GM12878 (cell line): ENCODE results near the gene CCDC187. TPM values are rescaled to one million over a fixed set of nuclear protein-coding genes. Genes with fewer than 3 reads are reported as not detected.

ENCODE experiments used
- ATAC-seq: fragments of 200-7000 bp; cut with Tn5 transposase; 3 replicates; pipeline ENCODE4 v1.9.1; 2020; ENCODE audit warnings: mild to moderate bottlenecking, moderate library complexity
- BruUV-seq: library from RNA; stranded (reverse); fragments of 400-500 nt; replicated peaks from 2 replicates; lab custom pipeline; 2021; lab: Mats Ljungman, UMichigan
- CTCF ChIA-PET: fragments of 300-600 bp; sonication (Branson Sonifier 250); formaldehyde crosslinking; extraction: SDS; loops from one replicate; lab custom pipeline; 2021; ENCODE audit warnings: inconsistent platforms; lab: Yijun Ruan, JAX
- POLR2A ChIA-PET: fragments of 350-600 bp; formaldehyde crosslinking; extraction: SDS; loops from one replicate; lab custom pipeline; 2021; ENCODE audit warnings: inconsistent platforms; lab: Charles Lee
- RAD21 ChIA-PET: fragments of 300-600 bp; sonication (Branson Sonifier 250); formaldehyde crosslinking; loops from one replicate; lab custom pipeline; 2023; ENCODE audit warnings: antibody characterized with exemption; ENCODE audit not compliant: unreplicated experiment; lab: Charles Lee
- SMC1A ChIA-PET: fragments of 300-600 bp; sonication (Branson Sonifier 250); formaldehyde crosslinking; loops from one replicate; lab custom pipeline; 2023; ENCODE audit not compliant: unreplicated experiment, uncharacterized antibody; lab: Charles Lee
- DNase-seq: peaks from one replicate; pipeline ENCODE4 v3.0.0-alpha.2; 2011; ENCODE audit warnings: low read depth, low spot score
- FAIRE-seq: peaks from 3 replicates; lab custom pipeline; 2011; peaks lifted over from hg19 to GRCh38; lab: Jason Lieb, UNC
- H2AFZ ChIP-seq: 2 replicates; pipeline ENCODE4 v1.6.0; 2011; ENCODE audit warnings: low read depth, low read length, control low read depth; ENCODE audit not compliant: control insufficient read depth
- H3K27ac ChIP-seq: 2 replicates; pipeline ENCODE4 v1.5.1; 2011; ENCODE audit warnings: control low read depth; ENCODE audit not compliant: control insufficient read depth, insufficient read depth
- H3K27me3 ChIP-seq, 2 experiments: replicated peaks in 1 of 2; 2 replicates each; pipeline versions ENCODE4 v1.6.0 to v1.6.1; 2011; ENCODE audit warnings: low read length in 1 of 2; ENCODE audit not compliant: control insufficient read depth in 2 of 2, insufficient read depth in 2 of 2
- H3K36me3 ChIP-seq, 2 experiments: 2 replicates each; pipeline ENCODE4 v1.5.1; 2011; ENCODE audit warnings: low read length in 1 of 2; ENCODE audit not compliant: control insufficient read depth in 2 of 2, insufficient read depth in 2 of 2
- H3K4me1 ChIP-seq: 2 replicates; pipeline ENCODE4 v1.6.1; 2011; ENCODE audit warnings: mild to moderate bottlenecking, low read length, moderate library complexity, mixed read lengths; ENCODE audit not compliant: control insufficient read depth, insufficient read depth
- H3K4me2 ChIP-seq: 2 replicates; pipeline ENCODE4 v1.6.0; 2011; ENCODE audit warnings: control low read depth; ENCODE audit not compliant: control insufficient read depth, insufficient read depth
- H3K4me3 ChIP-seq: fragments of 200-600 bp; sonication (generic); 2 replicates; pipeline ENCODE4 v1.5.1; 2016
- H3K79me2 ChIP-seq: 2 replicates; pipeline ENCODE4 v1.6.0; 2011; ENCODE audit warnings: low read length; ENCODE audit not compliant: control insufficient read depth, insufficient read depth
- H3K9ac ChIP-seq: 2 replicates; pipeline ENCODE4 v1.8.0; 2011; ENCODE audit warnings: low read length, control low read depth, mixed read lengths; ENCODE audit not compliant: control insufficient read depth, insufficient read depth
- H3K9me3 ChIP-seq: replicated peaks from 3 replicates; pipeline ENCODE4 v1.5.1; 2011; ENCODE audit warnings: mild to moderate bottlenecking, low read length; ENCODE audit not compliant: control insufficient read depth, insufficient read depth
- H4K20me1 ChIP-seq: 2 replicates; pipeline ENCODE4 v1.6.0; 2011; ENCODE audit not compliant: control insufficient read depth, insufficient read depth
- CBFB ChIP-seq: IDR thresholded peaks from 2 replicates; pipeline ENCODE4 v1.6.1; 2016; ENCODE audit warnings: antibody characterized with exemption, low read depth
- CEBPB ChIP-seq, 2 experiments: fragments of 150-350 bp in 1 of 2; IDR thresholded peaks; 2 replicates each; pipeline ENCODE4 v1.6.1; 2012 to 2014; ENCODE audit warnings: low read depth in 2 of 2, low read length in 2 of 2, borderline replicate concordance in 1 of 2, inconsistent platforms in 1 of 2
- E4F1 ChIP-seq: fragments of 450-650 bp; IDR thresholded peaks from 2 replicates; pipeline ENCODE4 v1.6.1; 2018; ENCODE audit warnings: borderline replicate concordance, mild to moderate bottlenecking; ENCODE audit not compliant: partially characterized antibody
- GABPA ChIP-seq: IDR thresholded peaks from 2 replicates; pipeline ENCODE4 v1.6.1; 2014; ENCODE audit warnings: antibody characterized with exemption, low read depth, mild to moderate bottlenecking, inconsistent platforms
- MTA2 ChIP-seq: fragments of 450-650 bp; IDR thresholded peaks from 2 replicates; pipeline ENCODE4 v1.6.1; 2016; ENCODE audit warnings: low read depth, mild to moderate bottlenecking, moderate library complexity
- POU2F2 ChIP-seq: IDR thresholded peaks from 3 replicates; pipeline ENCODE4 v1.6.1; 2011; ENCODE audit warnings: low read depth, mild to moderate bottlenecking, low read length, borderline replicate concordance
- SRF ChIP-seq, 2 experiments: IDR thresholded peaks; 2 replicates each; pipeline ENCODE4 v1.6.1; 2011; ENCODE audit warnings: low read depth in 2 of 2, low read length in 2 of 2, mild to moderate bottlenecking in 1 of 2, moderate library complexity in 1 of 2
- ZBED1 ChIP-seq: IDR thresholded peaks from 2 replicates; pipeline ENCODE4 v1.6.1; 2016; ENCODE audit warnings: borderline replicate concordance
- whole genome bisulfite sequencing: methylation state at CpG from one replicate; pipeline ENCODE4 v1.1.6; 2016; ENCODE audit warnings: low lambda C conversion rate; ENCODE audit not compliant: insufficient replicate concordance, insufficient coverage; ENCODE audit errors: missing lambda C conversion rate; 5-methylcytosine and 5-hydroxymethylcytosine counted together
- in situ Hi-C: fragments of 300-500 bp; cut with MboI; formaldehyde crosslinking; loops from 9 replicates; pipeline ENCODE4 v1.14.3; 2018; ENCODE audit warnings: mixed read lengths
- intact Hi-C: fragments of 100-400 bp; cut with micrococcal nuclease; formaldehyde crosslinking; loops from one replicate; pipeline ENCODE4 v1.14.2; 2022; ENCODE audit not compliant: unreplicated experiment
- polyA plus RNA-seq, 11 experiments: library from polyadenylated mRNA; depleted of rRNA in 4 of 11; unstranded in 6 of 11; stranded (reverse) in 5 of 11; fragments of >200 nt; fragmentation: Nextera tagmentation in 4 of 11; fragmentation: Illumina TruSeq in 1 of 11; extraction: Ambion mirVana in 4 of 11; extraction: Trizol in 1 of 11; gene quantifications; 1 replicate in 1 of 11; 2 replicates in 10 of 11; pipeline versions ENCODE4 v1.2.1 to v1.2.3, GENCODE V29; 2011 to 2016; ENCODE audit warnings: inconsistent platforms in 2 of 11, missing spikeins in 2 of 11, low read depth in 1 of 11
- total RNA-seq, 4 experiments: library from RNA; depleted of rRNA in 3 of 4; stranded (reverse); fragments of >200 nt in 3 of 4; fragmentation: Illumina TruSeq in 1 of 4; extraction: Trizol in 1 of 4; gene quantifications; 2 replicates each; pipeline versions ENCODE4 v1.2.1 to v1.2.3, GENCODE V29; 2013 to 2021
- TF ChIP-seq, protein P1 (sequence below): fragments of 450-650 bp; conservative IDR thresholded peaks from 2 replicates; pipeline ENCODE4 v1.6.1; 2017; ENCODE audit warnings: mild to moderate bottlenecking, moderate library complexity
- TF ChIP-seq, protein P2 (sequence below): fragments of 450-650 bp; IDR thresholded peaks from 2 replicates; pipeline ENCODE4 v1.6.1; 2017; ENCODE audit warnings: low read depth, mild to moderate bottlenecking, moderate library complexity

CCDC187 gene
- total and polyA plus RNA-seq, 10 of the 15 experiments (the other 5 are each of a cell fraction or from before 2014, with no cell fraction given): 0.04 to 0.23 (median 0.04) TPM; not detected in 7

GRCh38 chr9:136255166-136255538 lies 48.7 kb downstream of the CCDC187 start (continued):
- TF ChIP-seq, protein P1, sequence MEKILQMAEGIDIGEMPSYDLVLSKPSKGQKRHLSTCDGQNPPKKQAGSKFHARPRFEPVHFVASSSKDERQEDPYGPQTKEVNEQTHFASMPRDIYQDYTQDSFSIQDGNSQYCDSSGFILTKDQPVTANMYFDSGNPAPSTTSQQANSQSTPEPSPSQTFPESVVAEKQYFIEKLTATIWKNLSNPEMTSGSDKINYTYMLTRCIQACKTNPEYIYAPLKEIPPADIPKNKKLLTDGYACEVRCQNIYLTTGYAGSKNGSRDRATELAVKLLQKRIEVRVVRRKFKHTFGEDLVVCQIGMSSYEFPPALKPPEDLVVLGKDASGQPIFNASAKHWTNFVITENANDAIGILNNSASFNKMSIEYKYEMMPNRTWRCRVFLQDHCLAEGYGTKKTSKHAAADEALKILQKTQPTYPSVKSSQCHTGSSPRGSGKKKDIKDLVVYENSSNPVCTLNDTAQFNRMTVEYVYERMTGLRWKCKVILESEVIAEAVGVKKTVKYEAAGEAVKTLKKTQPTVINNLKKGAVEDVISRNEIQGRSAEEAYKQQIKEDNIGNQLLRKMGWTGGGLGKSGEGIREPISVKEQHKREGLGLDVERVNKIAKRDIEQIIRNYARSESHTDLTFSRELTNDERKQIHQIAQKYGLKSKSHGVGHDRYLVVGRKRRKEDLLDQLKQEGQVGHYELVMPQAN: no peak
- TF ChIP-seq POU2F2 (no peak), E4F1 (no peak)

DNA sequence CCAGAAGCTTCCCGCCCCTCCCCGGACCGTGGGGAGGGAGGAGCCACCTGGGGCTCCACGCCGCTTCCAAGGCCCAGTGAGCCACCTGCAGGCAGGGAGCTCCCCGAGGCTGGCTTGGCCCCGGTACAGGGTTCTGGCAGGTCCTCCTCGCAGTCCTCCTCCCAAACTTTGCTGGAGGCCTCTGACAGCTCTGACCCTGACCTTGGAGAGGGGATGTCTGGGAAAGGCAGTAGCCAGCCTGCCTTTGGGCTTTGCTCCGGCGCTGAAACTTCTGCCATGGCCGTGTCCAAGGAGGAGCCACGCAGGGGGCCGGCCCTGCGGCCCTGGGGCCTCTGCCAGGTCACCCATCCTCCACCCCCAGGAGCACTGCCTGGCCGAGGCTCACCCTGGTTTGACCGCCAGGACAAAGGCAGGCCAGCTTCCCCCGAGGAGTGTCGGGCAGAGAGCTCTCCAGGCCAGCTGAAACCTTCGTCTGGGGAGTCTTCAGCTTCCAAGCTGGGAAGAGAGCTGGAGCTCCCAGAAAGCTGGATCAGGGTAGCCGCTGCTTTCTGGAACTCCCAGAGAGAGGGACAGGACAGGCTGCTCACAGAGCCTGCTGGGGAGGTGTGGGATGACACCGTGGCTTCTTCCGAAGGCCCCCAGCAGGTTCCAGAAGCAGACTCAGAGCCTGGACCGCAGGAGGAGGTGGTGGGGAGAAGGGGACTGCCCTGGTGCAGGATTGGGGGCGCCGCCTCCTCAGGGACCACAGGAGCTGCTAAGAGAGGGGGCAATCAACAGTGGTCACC lies 49.3 kb downstream of the CCDC187 start:
- FAIRE-seq (no peak), ATAC-seq (peak; percentile 32; the same call in 2 of the 3 replicates), DNase-seq (no peak)
- ChIA-PET POLR2A (no interaction called here), RAD21 (no interaction called here), CTCF (no interaction called here), SMC1A (no interaction called here)
- Histone ChIP-seq H3K79me2 (no peaks in the 10 kb centered on the region), H2AFZ (no peak overlapping the region), H3K36me3 (no peaks in the 10 kb centered on the region), H3K4me2 (no peak overlapping the region), H3K4me3 (no peak overlapping the region), H3K9ac (no peak overlapping the region), H3K27me3 (no peaks in the 10 kb centered on the region; a peak in 2 of 4 replicates), H3K9me3 (no peaks in the 10 kb centered on the region), H4K20me1 (no peaks in the 10 kb centered on the region), H3K4me1 (no peaks in the 10 kb centered on the region), H3K27ac (no peak overlapping the region)
- intact Hi-C loops (no loop called here), in situ Hi-C loops (no loop called here)
- BruUV-seq: no TSS peak
- no peak for TF ChIP-seq SRF (IDR thresholded peaks at IDR 0.05; ENCODE audit: low read depth in 2 of 2, low read length in 2 of 2)
- TF ChIP-seq, protein P1: no peak
- no peak for TF ChIP-seq CBFB
- TF ChIP-seq POU2F2: no peak
- no peak for TF ChIP-seq MTA2
- TF ChIP-seq GABPA: no peak
- no peak for TF ChIP-seq ZBED1
- no peak for TF ChIP-seq CEBPB (IDR thresholded peaks at IDR 0.05; ENCODE audit: borderline replicate concordance in 1 of 2, low read depth in 2 of 2, low read length in 2 of 2)
- TF ChIP-seq, protein P2, sequence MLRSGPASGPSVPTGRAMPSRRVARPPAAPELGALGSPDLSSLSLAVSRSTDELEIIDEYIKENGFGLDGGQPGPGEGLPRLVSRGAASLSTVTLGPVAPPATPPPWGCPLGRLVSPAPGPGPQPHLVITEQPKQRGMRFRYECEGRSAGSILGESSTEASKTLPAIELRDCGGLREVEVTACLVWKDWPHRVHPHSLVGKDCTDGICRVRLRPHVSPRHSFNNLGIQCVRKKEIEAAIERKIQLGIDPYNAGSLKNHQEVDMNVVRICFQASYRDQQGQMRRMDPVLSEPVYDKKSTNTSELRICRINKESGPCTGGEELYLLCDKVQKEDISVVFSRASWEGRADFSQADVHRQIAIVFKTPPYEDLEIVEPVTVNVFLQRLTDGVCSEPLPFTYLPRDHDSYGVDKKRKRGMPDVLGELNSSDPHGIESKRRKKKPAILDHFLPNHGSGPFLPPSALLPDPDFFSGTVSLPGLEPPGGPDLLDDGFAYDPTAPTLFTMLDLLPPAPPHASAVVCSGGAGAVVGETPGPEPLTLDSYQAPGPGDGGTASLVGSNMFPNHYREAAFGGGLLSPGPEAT: no peak
- 42% methylated on average over 25 of the region's 25 CpGs for WGBS
